Endodermal cell (in vitro differentiated cells): ENCODE results near the gene TYW1B. TPM values are rescaled to one million over a fixed set of nuclear protein-coding genes. Genes with fewer than 3 reads are reported as not detected.
"Not testable (repeated sequence)": the region's sequence is repeated elsewhere in the genome, so short reads cannot be mapped to it uniquely, and the experiment has no call there.

Source experiments
- DNase-seq: peaks from one replicate; pipeline ENCODE4 v3.0.0-alpha.2; 2017
- H3K27ac ChIP-seq: 2 replicates; pipeline ENCODE4 v1.5.1; 2013; ENCODE audit warnings: mild to moderate bottlenecking, low read depth, low read length, moderate library complexity
- H3K27me3 ChIP-seq: 2 replicates; pipeline ENCODE4 v1.6.1; 2013; ENCODE audit warnings: mild to moderate bottlenecking, low read length, moderate library complexity; ENCODE audit not compliant: insufficient read depth, control insufficient read depth, poor library complexity, severe bottlenecking
- H3K36me3 ChIP-seq: 2 replicates; pipeline ENCODE4 v1.7.0; 2013; ENCODE audit warnings: mild to moderate bottlenecking, low read length, moderate library complexity; ENCODE audit not compliant: control insufficient read depth, insufficient read depth
- H3K4me1 ChIP-seq: one replicate; pipeline ENCODE4 v1.7.0; 2013; ENCODE audit warnings: low read length; ENCODE audit not compliant: control insufficient read depth, insufficient read depth
- H3K4me3 ChIP-seq: 2 replicates; pipeline ENCODE4 v1.5.1; 2013; ENCODE audit warnings: mild to moderate bottlenecking, low read length, moderate library complexity
- H3K9ac ChIP-seq: 2 replicates; pipeline ENCODE4 v1.6.1; 2013; ENCODE audit warnings: mild to moderate bottlenecking, low read length, moderate library complexity; ENCODE audit not compliant: poor library complexity, severe bottlenecking; ENCODE audit errors: extremely low read depth
- H3K9me3 ChIP-seq: 2 replicates; pipeline ENCODE4 v1.6.1; 2013; ENCODE audit warnings: mild to moderate bottlenecking, low read length, moderate library complexity; ENCODE audit not compliant: control insufficient read depth
- H3K27ac Mint-ChIP-seq: 2 replicates; pipeline ENCODE4 v1.8.0; 2020; ENCODE audit warnings: mixed read lengths
- H3K27me3 Mint-ChIP-seq: 2 replicates; pipeline ENCODE4 v1.8.0; 2021; ENCODE audit warnings: mild to moderate bottlenecking, mixed read lengths; ENCODE audit not compliant: insufficient read depth
- H3K36me3 Mint-ChIP-seq: 2 replicates; pipeline ENCODE4 v1.8.0; 2020; ENCODE audit warnings: low read depth, mixed read lengths
- H3K4me1 Mint-ChIP-seq: 2 replicates; pipeline ENCODE4 v1.8.0; 2020; ENCODE audit warnings: mixed read lengths
- H3K4me3 Mint-ChIP-seq: 2 replicates; pipeline ENCODE4 v1.8.0; 2020; ENCODE audit warnings: mild to moderate bottlenecking, moderate library complexity, mixed read lengths
- H3K9me3 Mint-ChIP-seq: 2 replicates; pipeline ENCODE4 v1.8.0; 2020; ENCODE audit warnings: mild to moderate bottlenecking, mixed read lengths
- CTCF ChIP-seq: fragments of 200-600 bp; sonication (generic); conservative IDR thresholded peaks from 2 replicates; pipeline ENCODE4 v1.5.0; 2021; ENCODE audit warnings: antibody characterized with exemption, mild to moderate bottlenecking
- WGBS, 2 experiments: methylation state at CpG; one replicate each; pipeline versions ENCODE4 v1.1.5 to v1.1.7; 2013; ENCODE audit warnings: missing lambda C conversion rate in 2 of 2, mixed read lengths in 1 of 2; ENCODE audit not compliant: insufficient coverage in 1 of 2, insufficient read length in 1 of 2; 5-methylcytosine and 5-hydroxymethylcytosine counted together
- total RNA-seq, 2 donors: library from RNA; stranded (reverse); fragmentation: NEBNext Ultra II Directional in 1 of 2; extraction: Animal tissue kit (Norgen Biotek cat#: 25700) in 1 of 2; gene quantifications; 2 replicates in 1 of 2; 3 replicates in 1 of 2; pipeline ENCODE4 v1.2.1, GENCODE V29; 2021

The TYW1B gene
- total RNA-seq, 2 donors from 2014 or later, result 3.7 to 3.9 TPM

- not testable (repeated sequence) for H3K9me3 Mint-ChIP-seq, H3K27ac ChIP-seq, H3K36me3 Mint-ChIP-seq, H3K9ac ChIP-seq, H3K4me1 ChIP-seq, H3K27ac Mint-ChIP-seq, H3K4me1 Mint-ChIP-seq, H3K27me3 Mint-ChIP-seq, H3K4me3 Mint-ChIP-seq, H3K27me3 ChIP-seq, H3K36me3 ChIP-seq, H3K4me3 ChIP-seq, H3K9me3 ChIP-seq, DNase-seq
- no CpG with 5 or more reads among the region's 2 CpGs for WGBS, 2 experiments
Observed at GRCh38 chr7:72675686-72676085, 152.3 kb downstream of the TYW1B start.

DNA sequence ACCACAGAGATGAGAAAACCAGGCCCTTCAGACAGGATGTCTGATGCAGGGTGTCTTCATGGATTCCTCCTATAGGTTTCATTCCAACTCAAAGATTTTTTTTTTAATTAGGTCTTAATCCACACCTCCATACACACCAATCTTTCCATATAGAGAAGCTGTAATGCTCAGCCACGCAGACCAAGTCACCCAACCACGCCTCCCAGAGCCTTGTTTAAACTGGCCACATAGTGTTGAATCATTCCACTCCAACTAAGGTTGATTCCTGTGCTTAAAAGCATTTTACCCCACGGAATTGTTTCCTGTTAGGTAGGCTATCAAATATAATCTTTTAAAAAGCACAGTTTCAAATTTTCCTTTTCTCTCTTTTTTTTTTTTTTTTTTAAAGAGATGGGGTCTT lies 153.6 kb downstream of the TYW1B start:
- no peak for DNase-seq
- TF ChIP-seq CTCF, result no peak
- H3K27me3 Mint-ChIP-seq, result no peaks in the 10 kb centered on the region
- WGBS, 2 experiments, result 92 to 100% methylated on average over 1 to 3 of the region's 3 CpGs
- Histone ChIP-seq H3K4me3 (no peak overlapping the region), H3K9ac (no peak overlapping the region), H3K36me3 (no peaks in the 10 kb centered on the region), H3K4me1 (no peaks in the 10 kb centered on the region), H3K27me3 (no peaks in the 10 kb centered on the region), H3K27ac (no peak overlapping the region), H3K9me3 (no peaks in the 10 kb centered on the region)
- no peak overlapping the region for H3K27ac Mint-ChIP-seq
- no peak overlapping the region for H3K4me3 Mint-ChIP-seq
- H3K4me1 Mint-ChIP-seq, result no peaks in the 10 kb centered on the region
- H3K9me3 Mint-ChIP-seq, result no peaks in the 10 kb centered on the region
- H3K36me3 Mint-ChIP-seq, result no peaks in the 10 kb centered on the region

DNA sequence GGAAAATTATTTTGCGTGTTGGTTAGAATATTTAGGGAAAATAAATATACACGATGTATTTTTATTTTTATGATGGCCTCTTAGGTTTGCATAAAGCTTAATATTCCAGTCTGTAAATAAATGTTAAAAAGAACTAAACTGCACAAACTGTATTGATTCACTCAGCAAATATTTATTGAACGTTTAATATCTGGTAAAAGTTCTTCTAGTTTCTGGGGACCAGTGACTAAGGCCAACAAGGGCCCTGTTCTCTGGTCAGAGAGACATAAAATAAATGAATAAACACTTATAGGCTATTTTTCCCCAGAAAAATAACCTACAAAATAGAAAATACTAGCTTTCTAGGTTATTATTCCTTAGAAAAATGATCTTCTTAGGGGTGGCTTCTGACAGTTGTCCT lies 157.2 kb downstream of the TYW1B start:
- H3K9me3 Mint-ChIP-seq, H3K9me3 ChIP-seq, H3K27ac Mint-ChIP-seq, H3K9ac ChIP-seq, H3K4me1 Mint-ChIP-seq, H3K27ac ChIP-seq, H3K4me3 Mint-ChIP-seq, H3K4me1 ChIP-seq, H3K27me3 Mint-ChIP-seq, H3K36me3 Mint-ChIP-seq, H3K27me3 ChIP-seq, H3K36me3 ChIP-seq, DNase-seq, H3K4me3 ChIP-seq: not testable (repeated sequence)
- WGBS, 2 experiments, result 100% methylated on average over 2 of the region's 3 CpGs; no CpG with 5 or more reads in 1 of the 2 experiments

DNA sequence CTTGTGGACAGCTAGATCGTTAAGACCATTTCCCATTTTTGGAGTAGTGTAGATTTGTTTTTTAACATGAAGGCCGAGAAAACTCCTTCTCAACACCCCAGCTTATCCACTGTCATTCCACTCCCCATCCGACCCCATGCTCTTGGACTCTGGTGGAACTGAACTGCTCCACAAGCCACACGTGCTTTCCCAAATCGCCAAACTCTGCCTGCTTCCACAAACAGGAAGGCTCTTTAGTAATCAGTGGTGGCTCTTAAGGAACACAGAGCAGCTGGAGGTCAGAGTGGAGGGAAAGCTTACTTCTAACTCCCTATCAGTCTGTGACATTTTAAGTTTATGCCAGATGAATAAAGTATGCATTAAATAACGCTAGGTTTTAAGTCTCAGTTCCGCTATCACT lies 159.6 kb downstream of the TYW1B start:
- WGBS, 2 experiments, result 81 to 90% methylated on average over 2 to 6 of the region's 7 CpGs
- H3K27me3 ChIP-seq, H3K36me3 ChIP-seq, DNase-seq, H3K4me3 ChIP-seq, H3K4me1 ChIP-seq, H3K27me3 Mint-ChIP-seq, H3K4me1 Mint-ChIP-seq, H3K36me3 Mint-ChIP-seq, H3K4me3 Mint-ChIP-seq, H3K9me3 ChIP-seq, H3K9me3 Mint-ChIP-seq, H3K27ac ChIP-seq, H3K9ac ChIP-seq: not testable (repeated sequence)
- peak overlapping the region; percentile 13 for H3K27ac Mint-ChIP-seq

DNA sequence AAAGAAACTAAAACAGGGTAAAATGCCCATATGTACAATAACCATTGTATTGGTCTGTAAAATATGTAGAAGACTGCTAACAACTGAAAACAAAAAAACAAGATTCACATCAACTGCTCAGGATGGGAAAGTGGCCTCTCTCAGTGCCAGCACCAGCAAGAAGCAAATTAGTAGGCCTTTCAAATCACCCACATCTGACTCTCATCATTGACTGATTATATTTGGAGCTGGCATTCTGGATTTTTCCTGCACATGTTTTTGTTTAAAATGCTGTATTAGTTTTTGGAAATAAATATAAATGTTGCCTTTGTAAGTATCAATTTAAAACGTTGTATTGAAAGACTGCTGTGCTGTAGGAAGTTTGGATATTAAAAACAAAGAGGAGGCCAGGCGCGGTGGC lies 161.0 kb downstream of the TYW1B start:
- H3K4me1 Mint-ChIP-seq, result not testable (repeated sequence)

DNA sequence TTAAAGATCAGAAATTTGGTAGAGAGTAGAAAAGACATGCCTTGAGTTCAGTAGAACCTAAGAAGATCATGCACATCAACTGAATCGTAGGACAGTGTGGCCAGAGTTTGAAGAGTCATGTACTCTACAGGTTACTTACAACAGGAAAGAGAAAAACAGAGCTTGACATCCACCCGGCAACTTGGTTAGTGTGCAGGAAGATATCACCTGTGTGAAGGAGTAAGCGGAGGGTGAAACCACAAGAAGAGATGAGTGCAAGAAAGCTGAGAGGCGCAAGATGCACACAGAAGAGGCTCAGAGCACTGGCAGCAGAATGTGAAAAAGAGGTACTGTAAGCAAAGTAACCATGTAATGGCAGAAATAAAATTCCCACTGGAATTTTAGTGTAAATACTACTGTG lies 179.4 kb downstream of the TYW1B start:
- WGBS, 2 experiments, result 92 to 100% methylated on average over 1 to 4 of the region's 4 CpGs
- not testable (repeated sequence) for H3K27ac Mint-ChIP-seq

More for the DNA sequence above, 161.0 kb downstream of the TYW1B start:
- H3K27ac ChIP-seq, H3K4me3 Mint-ChIP-seq, DNase-seq, H3K27me3 ChIP-seq, H3K36me3 Mint-ChIP-seq, H3K4me3 ChIP-seq, H3K9me3 Mint-ChIP-seq, H3K9me3 ChIP-seq, H3K36me3 ChIP-seq, H3K9ac ChIP-seq, H3K4me1 ChIP-seq, H3K27me3 Mint-ChIP-seq, H3K27ac Mint-ChIP-seq: not testable (repeated sequence)
- 70 to 78% methylated on average over 3 of the region's 3 CpGs for WGBS, 2 experiments

GRCh38 chr7:72643708-72644107 lies 184.3 kb downstream of the TYW1B start:
- not testable (repeated sequence) for H3K4me3 Mint-ChIP-seq, H3K9me3 Mint-ChIP-seq, H3K27me3 ChIP-seq, H3K27ac ChIP-seq, H3K36me3 Mint-ChIP-seq, H3K36me3 ChIP-seq, H3K4me3 ChIP-seq, DNase-seq, H3K9me3 ChIP-seq, H3K27me3 Mint-ChIP-seq, H3K27ac Mint-ChIP-seq, H3K4me1 ChIP-seq, H3K4me1 Mint-ChIP-seq, H3K9ac ChIP-seq
- no CpG with 5 or more reads among the region's 1 CpG for WGBS, 2 experiments

More for the DNA sequence above, 179.4 kb downstream of the TYW1B start:
- not testable (repeated sequence) for H3K4me3 Mint-ChIP-seq, H3K36me3 ChIP-seq, H3K27ac ChIP-seq, H3K4me1 Mint-ChIP-seq, H3K4me3 ChIP-seq, H3K36me3 Mint-ChIP-seq, H3K9me3 ChIP-seq, H3K9me3 Mint-ChIP-seq, H3K9ac ChIP-seq, DNase-seq, H3K4me1 ChIP-seq, H3K27me3 ChIP-seq, H3K27me3 Mint-ChIP-seq
